MM.1S (cell line): ENCODE data around the gene FOXJ3.

Source experiments
- DNase-seq: peaks from one replicate; pipeline ENCODE4 v3.0.0-alpha.2; 2015
- H2AFZ ChIP-seq: fragments of 300-600 bp; sonication (generic); 2 replicates; pipeline ENCODE4 v1.6.0; 2016; ENCODE audit warnings: antibody characterized with exemption, low read length
- H3F3A ChIP-seq: fragments of 300-600 bp; sonication (generic); 2 replicates; pipeline ENCODE4 v1.6.1; 2016; ENCODE audit warnings: mild to moderate bottlenecking, antibody characterized with exemption, low read length, moderate library complexity, mixed read lengths; ENCODE audit not compliant: insufficient read depth
- H3K27ac ChIP-seq: fragments of 300-600 bp; sonication (generic); 2 replicates; pipeline ENCODE4 v1.5.1; 2016; ENCODE audit warnings: mild to moderate bottlenecking, low read length
- H3K27me3 ChIP-seq: fragments of 300-600 bp; sonication (generic); replicated peaks from 2 replicates; pipeline ENCODE4 v1.6.0; 2016; ENCODE audit warnings: low read length; ENCODE audit not compliant: insufficient read depth
- H3K36me3 ChIP-seq: fragments of 300-600 bp; sonication (generic); replicated peaks from 2 replicates; pipeline ENCODE4 v1.6.1; 2016; ENCODE audit warnings: mild to moderate bottlenecking, low read length, mixed read lengths; ENCODE audit not compliant: insufficient read depth
- H3K4me1 ChIP-seq: fragments of 300-600 bp; sonication (generic); 2 replicates; pipeline ENCODE4 v1.6.1; 2016; ENCODE audit warnings: low read length, mixed read lengths
- H3K4me2 ChIP-seq: fragments of 300-600 bp; sonication (generic); 2 replicates; pipeline ENCODE4 v1.6.0; 2016; ENCODE audit warnings: low read depth, low read length
- H3K4me3 ChIP-seq: fragments of 300-600 bp; sonication (generic); 2 replicates; pipeline ENCODE4 v1.5.1; 2016; ENCODE audit warnings: low read length, mixed read lengths
- H3K79me2 ChIP-seq: fragments of 300-600 bp; sonication (generic); 2 replicates; pipeline ENCODE4 v1.6.1; 2016; ENCODE audit warnings: mixed run types, low read length, mixed read lengths
- H3K9ac ChIP-seq: fragments of 300-600 bp; sonication (generic); 2 replicates; pipeline ENCODE4 v1.6.1; 2016; ENCODE audit warnings: low read length, mixed read lengths
- H3K9me2 ChIP-seq: fragments of 300-600 bp; sonication (generic); replicated peaks from 2 replicates; pipeline ENCODE4 v1.6.1; 2016; ENCODE audit warnings: mild to moderate bottlenecking, low read length, mixed read lengths; ENCODE audit not compliant: insufficient read depth
- H3K9me3 ChIP-seq: fragments of 300-600 bp; sonication (generic); replicated peaks from 2 replicates; pipeline ENCODE4 v1.6.1; 2016; ENCODE audit warnings: mild to moderate bottlenecking, low read length, mixed read lengths; ENCODE audit not compliant: insufficient read depth
- H4K20me1 ChIP-seq: fragments of 300-600 bp; sonication (generic); 2 replicates; pipeline ENCODE4 v1.6.1; 2016; ENCODE audit warnings: mild to moderate bottlenecking, low read length, moderate library complexity, mixed read lengths; ENCODE audit not compliant: insufficient read depth
- CTCF ChIP-seq: fragments of 300-600 bp; sonication (generic); IDR thresholded peaks from 2 replicates; pipeline ENCODE4 v1.5.1; 2016; ENCODE audit warnings: antibody characterized with exemption, low read length, mixed read lengths
- EZH2 ChIP-seq: fragments of 300-600 bp; sonication (generic); optimal IDR thresholded peaks from 2 replicates; pipeline ENCODE3; 2017; ENCODE audit warnings: low read depth, mild to moderate bottlenecking, antibody characterized with exemption, low read length, mixed read lengths
- EZH2phosphoT487 ChIP-seq: fragments of 300-600 bp; sonication (generic); IDR thresholded peaks from 2 replicates; pipeline ENCODE4 v1.6.1; 2018; ENCODE audit warnings: antibody characterized with exemption, low read length

The FOXJ3 gene

GRCh38 chr1:42266253-42267135 is 68.5 kb downstream of the FOXJ3 start:
- H4K20me1 ChIP-seq, result peaks cover 18% of the 10 kb centered on the region; the same call in 1 of the 2 replicates
- DNase-seq, result no peak
- no peak overlapping the region for H2AFZ ChIP-seq
- H3K9ac ChIP-seq, result no peak overlapping the region
- peaks cover 18% of the 10 kb centered on the region for H3K79me2 ChIP-seq
- peaks cover 4% of the 10 kb centered on the region; the same call in 1 of the 2 replicates for H3K27me3 ChIP-seq
- H3K4me1 ChIP-seq, result peaks cover 6% of the 10 kb centered on the region
- H3K9me3 ChIP-seq, result no peaks in the 10 kb centered on the region
- H3K36me3 ChIP-seq, result no peaks in the 10 kb centered on the region
- no peak overlapping the region for H3K4me3 ChIP-seq
- no peak overlapping the region for H3K4me2 ChIP-seq
- no peak for TF ChIP-seq EZH2phosphoT487
- TF ChIP-seq CTCF, result no peak
- no peak for TF ChIP-seq EZH2
- no peaks in the 10 kb centered on the region for H3K9me2 ChIP-seq
- no peak overlapping the region for H3K27ac ChIP-seq
- H3F3A ChIP-seq, result peaks cover under 1% of the 10 kb centered on the region; the same call in 1 of the 2 replicates

- no peak for DNase-seq
- H3F3A ChIP-seq, result peaks cover 12% of the 10 kb centered on the region
- H3K4me3 ChIP-seq, result no peak overlapping the region
- H3K27ac ChIP-seq, result no peak overlapping the region
- peaks cover 23% of the 10 kb centered on the region for H3K4me1 ChIP-seq
- TF ChIP-seq EZH2phosphoT487 (no peak), CTCF (no peak), EZH2 (no peak)
- H3K36me3 ChIP-seq, result no peaks in the 10 kb centered on the region
- no peaks in the 10 kb centered on the region for H3K9me3 ChIP-seq
- peaks cover 35% of the 10 kb centered on the region; the same call in 1 of the 2 replicates for H4K20me1 ChIP-seq
- H2AFZ ChIP-seq, result no peak overlapping the region
- H3K9me2 ChIP-seq, result no peaks in the 10 kb centered on the region
- H3K9ac ChIP-seq, result no peak overlapping the region
- H3K4me2 ChIP-seq, result no peak overlapping the region
- H3K27me3 ChIP-seq, result peaks cover 8% of the 10 kb centered on the region; the same call in 1 of the 2 replicates
- peaks cover 31% of the 10 kb centered on the region for H3K79me2 ChIP-seq
Measured at GRCh38 chr1:42264511-42265190, 70.4 kb downstream of the FOXJ3 start.

- no peaks in the 10 kb centered on the region for H3K9me2 ChIP-seq
- H3K9me3 ChIP-seq, result no peaks in the 10 kb centered on the region
- no peak overlapping the region for H3K9ac ChIP-seq
- no peak for DNase-seq
- H2AFZ ChIP-seq, result no peak overlapping the region
- H3K79me2 ChIP-seq, result peaks cover 33% of the 10 kb centered on the region
- TF ChIP-seq EZH2, result no peak
- TF ChIP-seq EZH2phosphoT487, result no peak
- TF ChIP-seq CTCF, result no peak
- peaks cover 8% of the 10 kb centered on the region; the same call in 1 of the 2 replicates for H3K27me3 ChIP-seq
- no peaks in the 10 kb centered on the region for H3K36me3 ChIP-seq
- H3K4me1 ChIP-seq, result peaks cover 38% of the 10 kb centered on the region
- H3K4me2 ChIP-seq, result no peak overlapping the region
- peaks cover 12% of the 10 kb centered on the region for H3F3A ChIP-seq
- no peak overlapping the region for H3K4me3 ChIP-seq
- H3K27ac ChIP-seq, result no peak overlapping the region
- peaks cover 45% of the 10 kb centered on the region; the same call in 1 of the 2 replicates for H4K20me1 ChIP-seq
Measured at GRCh38 chr1:42263019-42263418, 72.0 kb downstream of the FOXJ3 start.
